ENCODE results near the gene BCL2.

The BCL2 gene

GRCh38 chr18:63260380-63260754 lies 59.2 kb downstream of the BCL2 start:
- DNase-seq: no peak

- DNase-seq: no peak
These were observed 59.8 kb downstream of the BCL2 start for GRCh38 chr18:63259567-63260379.

GRCh38 chr18:63258749-63259566 lies 60.6 kb downstream of the BCL2 start:
- DNase-seq: peak in 10 of 58 donors; percentile 17 to 56 (median 34)

GRCh38 chr18:63257453-63257852 lies 62.1 kb downstream of the BCL2 start:
- no peak for DNase-seq

GRCh38 chr18:63255435-63255834 lies 64.1 kb downstream of the BCL2 start:
- DNase-seq: no peak

GRCh38 chr18:63254716-63255399 lies 64.7 kb downstream of the BCL2 start:
- no peak for DNase-seq

- no peak for DNase-seq
These were observed 65.9 kb downstream of the BCL2 start for GRCh38 chr18:63253428-63254372.

GRCh38 chr18:63253014-63253413 lies 66.6 kb downstream of the BCL2 start:
- no peak for DNase-seq

GRCh38 chr18:63249771-63250170 lies 69.8 kb downstream of the BCL2 start:
- peak in 1 of 58 donors; percentile 26 for DNase-seq

GRCh38 chr18:63247926-63248325 lies 71.6 kb downstream of the BCL2 start:
- DNase-seq: no peak

- DNase-seq: no peak
These were observed 72.1 kb downstream of the BCL2 start for GRCh38 chr18:63247506-63247905.

- no peak for DNase-seq
These were observed 74.0 kb downstream of the BCL2 start for GRCh38 chr18:63245600-63245999.

- DNase-seq: no peak
These were observed 75.0 kb downstream of the BCL2 start for GRCh38 chr18:63244607-63245006.

GRCh38 chr18:63241760-63242159 lies 77.8 kb downstream of the BCL2 start:
- DNase-seq: no peak

- no peak for DNase-seq
These were observed 78.3 kb downstream of the BCL2 start for GRCh38 chr18:63241317-63241712.

GRCh38 chr18:63240531-63241316 lies 78.8 kb downstream of the BCL2 start:
- DNase-seq: no peak

- no peak for DNase-seq
These were observed 80.9 kb downstream of the BCL2 start for GRCh38 chr18:63238693-63239075.

- peak in 10 of 58 donors; percentile 15 to 60 (median 28) for DNase-seq
These were observed 81.5 kb downstream of the BCL2 start for GRCh38 chr18:63237881-63238692.
